GM12873 (cell line): Measurements from ENCODE around the gene P3H2.

Source experiments
- CTCF ChIP-seq: IDR thresholded peaks from 2 replicates; pipeline ENCODE4 v1.5.1; 2012; ENCODE audit warnings: low read depth, mild to moderate bottlenecking, moderate library complexity, low read length, control low read depth; ENCODE audit not compliant: insufficient read depth; ENCODE audit errors: missing control alignments

P3H2 gene

GRCh38 chr3:190122198-190122771, 1.6 kb upstream of the P3H2 start:
- no peak for TF ChIP-seq CTCF

DNA sequence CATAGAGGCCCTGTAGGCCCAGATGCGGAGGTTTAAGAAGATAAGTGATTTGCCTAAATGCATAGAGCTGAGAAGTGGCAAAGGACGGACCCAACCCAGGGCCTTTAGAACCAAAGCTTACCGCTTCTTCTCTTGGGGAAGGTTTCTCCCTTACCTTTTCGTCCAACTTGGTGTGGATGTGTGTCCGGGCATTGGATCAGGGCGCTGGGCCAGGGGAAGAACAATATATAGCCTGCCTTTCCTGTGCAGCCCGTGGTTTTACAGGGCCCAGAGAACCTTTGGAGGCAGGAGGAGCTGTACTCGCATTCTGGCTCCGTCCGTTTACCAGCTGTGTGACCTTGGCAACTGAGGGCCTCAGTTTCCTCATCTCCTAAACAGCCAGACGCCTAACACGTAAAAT, 686 bp upstream of the P3H2 start:
- no peak for TF ChIP-seq CTCF

DNA sequence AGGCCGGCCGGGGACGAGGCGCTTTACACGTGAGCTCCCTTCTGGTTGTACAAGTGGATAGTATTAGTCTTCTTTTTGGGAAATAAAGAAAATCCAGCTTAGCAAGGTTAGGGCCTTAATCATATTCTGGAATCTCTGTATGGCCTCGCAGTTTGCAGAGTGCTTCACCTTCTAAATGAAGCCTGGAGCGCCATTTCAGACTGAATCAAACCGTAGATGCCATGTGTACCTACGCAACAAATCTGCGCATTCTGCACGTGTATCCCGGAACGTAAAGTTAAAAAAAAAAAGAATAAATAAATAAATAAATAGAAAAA, 322 bp upstream of the P3H2 start:
- TF ChIP-seq CTCF = no peak

GRCh38 chr3:190119461-190120268, 1.0 kb downstream of the P3H2 start:
- TF ChIP-seq CTCF = no peak

DNA sequence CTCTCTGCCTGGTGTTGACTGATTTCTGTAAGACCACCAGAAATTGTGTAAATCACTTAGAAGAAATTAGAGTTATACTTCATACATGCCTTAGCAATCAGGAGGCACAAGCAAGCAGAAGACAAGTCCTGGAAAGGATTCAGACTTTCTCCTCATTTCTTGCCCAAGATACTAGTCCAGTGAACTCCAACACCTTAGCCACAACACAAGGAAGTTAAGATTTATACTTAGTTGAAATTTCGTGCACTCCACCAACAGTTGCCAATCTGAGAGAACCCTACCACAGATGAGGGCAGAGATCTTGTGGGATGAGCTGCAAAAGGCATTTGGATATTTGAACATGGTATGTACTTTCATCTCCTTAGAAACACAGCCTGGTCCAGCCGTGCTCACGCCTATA, 2.3 kb downstream of the P3H2 start:
- no peak for TF ChIP-seq CTCF

- no peak for TF ChIP-seq CTCF
Observed at GRCh38 chr3:190117981-190118380, 2.7 kb downstream of the P3H2 start.

- TF ChIP-seq CTCF = no peak
Observed at GRCh38 chr3:190116551-190117067, 4.1 kb downstream of the P3H2 start.
